Stimulated activated CD8-positive, alpha-beta memory T cell treated with anti-CD3 and anti-CD28 coated beads, Interleukin-7, amount 100 ng/mL, for 24 hours (primary cell): ENCODE measurements around the gene AQP11.
"Not testable (repeated sequence)": the region's sequence is repeated elsewhere in the genome, so short reads cannot be mapped to it uniquely, and the experiment has no call there.

Source experiments
- DNase-seq: peaks from one replicate; pipeline ENCODE4 v3.0.0-alpha.2; 2020; ENCODE audit warnings: low read depth

The AQP11 gene

DNA sequence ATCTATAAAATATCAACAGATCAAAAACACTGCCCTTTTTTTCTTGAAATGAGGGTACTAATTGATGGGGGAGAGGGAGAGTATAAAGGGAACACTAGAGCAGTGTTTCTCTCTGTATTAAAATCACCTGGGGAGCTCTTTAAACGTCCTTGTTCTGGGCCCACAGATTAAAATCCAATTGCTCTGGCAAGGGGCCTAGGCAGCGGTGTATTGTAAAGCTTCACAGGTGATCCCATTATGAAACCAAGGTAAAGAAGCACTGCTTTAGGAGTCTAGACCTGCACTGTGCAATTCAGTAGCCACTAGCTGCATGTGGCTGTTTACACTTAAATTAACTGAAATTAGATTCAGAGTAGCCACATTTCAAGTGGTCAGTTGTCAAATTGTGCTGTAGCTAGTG, 3.0 kb downstream of the AQP11 start:
- no peak for DNase-seq

GRCh38 chr11:77593883-77594282, 4.1 kb downstream of the AQP11 start:
- DNase-seq, result no peak

DNA sequence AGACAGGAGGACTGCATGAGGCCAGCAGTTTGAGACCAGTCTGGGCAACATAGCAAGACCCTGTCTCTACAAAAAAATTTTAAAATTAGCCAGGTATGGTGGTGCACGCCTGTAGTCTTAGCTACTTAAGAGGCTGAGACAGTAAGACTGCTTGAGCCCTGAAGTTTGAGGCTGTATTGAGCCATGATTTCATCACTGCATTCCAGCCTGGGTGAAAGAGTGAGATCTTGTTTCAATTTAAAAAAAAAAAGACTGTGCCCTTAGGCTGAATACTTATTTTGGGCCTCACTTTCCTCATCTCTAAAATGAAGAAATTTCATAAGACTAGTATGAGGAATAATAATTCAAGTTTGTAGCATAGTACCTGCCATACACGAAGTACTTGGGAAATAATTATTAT, 6.9 kb downstream of the AQP11 start:
- DNase-seq, result no peak

GRCh38 chr11:77598195-77598594, 8.4 kb downstream of the AQP11 start:
- no peak for DNase-seq

DNA sequence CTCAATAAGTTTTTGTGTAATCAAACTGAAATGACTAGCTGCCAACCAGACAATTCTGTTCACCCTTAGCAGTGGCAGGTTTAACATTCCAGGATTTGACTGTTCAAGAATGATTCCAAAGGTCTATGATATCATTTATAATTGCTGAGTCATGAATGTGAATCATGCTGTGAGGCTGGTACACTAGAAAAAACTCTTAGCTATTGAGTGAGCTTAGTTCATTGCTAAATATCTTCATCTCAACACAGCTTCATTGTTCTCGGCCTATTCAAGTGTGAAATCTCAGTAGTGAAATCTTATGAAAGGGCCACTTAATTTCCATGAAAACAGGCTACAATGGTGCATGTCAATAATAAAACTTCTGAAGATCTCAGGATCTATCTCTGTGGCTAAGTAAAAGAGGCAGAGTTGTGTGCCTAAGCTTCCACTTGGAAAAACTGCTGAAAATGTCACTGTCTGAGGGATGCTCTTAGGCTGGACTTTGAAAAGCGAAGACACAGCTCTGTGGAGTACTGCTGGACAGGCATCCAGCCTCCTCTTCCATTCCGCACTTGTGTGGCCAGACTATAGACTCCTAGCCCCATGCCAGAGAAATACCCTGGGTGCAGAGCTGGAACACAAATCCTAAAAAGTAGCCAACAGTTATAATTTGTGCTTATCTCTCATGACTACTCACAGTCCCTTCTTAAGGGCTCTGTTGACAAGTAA, 12.8 kb downstream of the AQP11 start:
- DNase-seq, result no peak

- DNase-seq, result no peak
Observed at GRCh38 chr11:77604281-77604680, 14.5 kb downstream of the AQP11 start.

DNA sequence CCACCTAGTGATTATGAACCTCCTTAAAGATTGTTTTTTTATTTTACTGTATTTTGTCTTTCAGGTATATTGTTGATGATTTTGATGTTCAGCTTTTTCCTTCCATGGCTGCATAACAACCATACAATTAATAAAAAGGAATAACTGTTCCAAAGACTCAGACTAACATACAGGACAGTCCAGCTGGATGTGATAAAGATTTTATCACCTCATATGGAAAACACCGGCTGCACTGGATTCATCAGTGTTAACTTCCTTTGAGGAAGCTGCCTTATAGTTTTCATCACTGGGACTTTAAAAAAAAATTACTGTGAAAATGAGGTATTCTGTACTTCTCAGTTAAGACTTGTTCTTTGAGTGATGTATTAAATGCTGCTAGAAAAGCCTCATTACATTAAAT, 19.5 kb downstream of the AQP11 start:
- DNase-seq, result no peak

- no peak for DNase-seq
Observed at GRCh38 chr11:77611921-77612320, 22.2 kb downstream of the AQP11 start.

- DNase-seq, result no peak
Observed at GRCh38 chr11:77617892-77618291, 28.1 kb downstream of the AQP11 start.

- no peak for DNase-seq
Observed at GRCh38 chr11:77619576-77620198, 29.9 kb downstream of the AQP11 start.

GRCh38 chr11:77630157-77630710, 40.5 kb downstream of the AQP11 start:
- no peak for DNase-seq

- DNase-seq, result not testable (repeated sequence)
Observed at GRCh38 chr11:77633926-77634325, 44.2 kb downstream of the AQP11 start.

- no peak for DNase-seq
Observed at GRCh38 chr11:77636731-77637344, 47.1 kb downstream of the AQP11 start.

- peak; percentile 64 for DNase-seq
Observed at GRCh38 chr11:77637345-77638165, 47.8 kb downstream of the AQP11 start, which contains the start of gene CLNS1A. Gene CLNS1A, minus strand, starts transcription at chr11:77637794. Its CDS starts 80 bp downstream, at chr11:77637714.

DNA sequence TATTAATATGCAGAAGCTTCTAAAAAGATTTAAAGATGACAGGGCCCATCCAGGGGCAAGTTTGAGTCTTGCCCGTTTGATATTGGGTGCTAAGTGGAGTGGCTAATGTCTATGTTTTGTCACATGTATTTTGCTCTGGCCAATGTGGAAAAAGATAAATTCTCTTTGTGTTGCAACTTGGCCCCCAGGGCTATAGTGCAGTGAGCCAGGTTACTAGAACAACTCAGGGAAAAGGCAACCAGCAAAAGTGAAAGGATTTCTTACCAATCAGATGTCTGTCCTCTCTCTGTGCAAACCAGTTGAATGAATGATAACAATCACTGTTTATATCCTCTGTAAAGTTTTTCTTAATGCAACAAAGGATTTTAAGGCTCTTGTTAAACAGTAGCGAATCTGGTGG, 52.5 kb downstream of the AQP11 start:
- no peak for DNase-seq

- DNase-seq, result no peak
Observed at GRCh38 chr11:77644887-77645286, 55.1 kb downstream of the AQP11 start.

DNA sequence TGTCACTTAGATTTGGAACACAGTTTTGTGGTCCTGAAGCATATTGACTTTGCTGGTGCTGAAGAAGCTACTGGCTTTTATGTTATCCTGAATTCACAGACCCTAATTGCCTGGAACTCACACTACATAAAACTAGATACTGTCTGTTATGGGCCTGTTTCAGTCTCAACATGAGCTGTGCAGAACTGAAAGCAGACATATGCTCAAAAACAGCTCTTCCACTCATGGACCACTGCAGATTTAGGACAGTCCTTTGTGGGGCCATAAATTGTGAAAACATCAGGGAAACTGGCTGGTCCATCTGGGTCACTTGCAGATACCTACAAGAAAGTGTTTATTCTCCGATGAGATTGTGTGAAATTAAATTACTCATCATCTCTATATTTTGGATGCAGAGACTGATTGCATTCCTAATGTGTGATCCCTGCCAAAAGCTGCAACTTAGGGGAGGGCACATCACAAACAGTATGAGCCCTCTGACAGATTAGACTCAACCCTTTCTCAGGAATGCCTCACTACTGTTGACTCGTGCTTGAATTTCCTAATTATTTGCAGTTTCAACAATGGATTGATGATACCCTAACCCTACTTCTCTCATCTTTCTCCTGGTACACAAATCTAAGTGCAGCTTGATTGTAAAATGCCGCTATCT, 58.0 kb downstream of the AQP11 start:
- no peak for DNase-seq

DNA sequence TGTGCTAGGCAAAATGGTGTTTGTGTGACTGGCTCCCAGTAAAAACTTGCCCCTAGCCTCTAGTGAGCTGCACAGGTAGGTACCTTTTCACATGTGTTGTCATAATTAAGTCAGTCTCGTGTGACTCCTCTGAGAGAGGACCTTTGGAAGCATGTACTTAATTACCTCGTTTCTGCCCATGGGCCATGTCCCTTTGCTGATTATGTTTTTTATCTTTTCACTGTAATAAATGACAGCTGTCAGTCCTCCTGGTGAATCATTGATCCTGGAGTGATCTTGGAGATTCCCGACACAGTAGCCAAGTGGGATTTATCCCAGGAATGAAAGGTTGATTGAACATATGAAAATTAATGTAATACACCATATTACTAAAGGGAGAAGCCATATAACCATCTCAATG, 60.4 kb downstream of the AQP11 start:
- no peak for DNase-seq

GRCh38 chr11:77654770-77655434, 65.1 kb downstream of the AQP11 start:
- no peak for DNase-seq

DNA sequence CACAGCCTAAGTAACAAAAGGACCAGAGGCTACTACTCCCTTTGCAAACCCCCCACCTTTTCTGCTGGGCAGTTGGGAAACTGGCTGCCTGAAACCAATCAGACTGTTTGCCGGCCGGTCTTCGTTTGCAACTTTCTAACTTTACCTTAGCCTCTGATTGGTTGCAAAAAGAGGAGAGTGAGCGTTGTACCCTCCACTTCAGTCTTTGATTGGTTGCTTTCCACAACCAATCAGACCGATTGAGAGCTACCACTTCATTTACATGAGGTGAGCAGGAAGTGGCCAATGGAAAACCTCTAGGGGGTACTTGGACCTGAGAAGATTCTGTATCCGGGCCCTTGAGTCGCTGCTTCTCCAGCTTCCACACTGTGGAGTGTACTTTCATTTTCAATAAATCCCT, 66.6 kb downstream of the AQP11 start:
- DNase-seq, result no peak
